NB4 (cell line): ENCODE results near the gene VAT1L.

Experiments used
- DNase-seq: peaks from one replicate; pipeline ENCODE4 v3.0.0; 2010; ENCODE audit warnings: low read depth
- H3K4me3 ChIP-seq: one replicate; pipeline ENCODE4 v1.5.1; 2011; ENCODE audit warnings: mild to moderate bottlenecking, low read depth, low read length, moderate library complexity
- MYC ChIP-seq: IDR thresholded peaks from 2 replicates; pipeline ENCODE4 v1.6.1; 2011; ENCODE audit warnings: low read depth, low read length
- POLR2A ChIP-seq: IDR thresholded peaks from 2 replicates; pipeline ENCODE4 v1.6.1; 2011; ENCODE audit warnings: mild to moderate bottlenecking; ENCODE audit not compliant: insufficient read length; ENCODE audit errors: extremely low read depth
- TF ChIP-seq, protein P1 (sequence below): IDR thresholded peaks from one replicate; pipeline ENCODE4 v1.5.1; 2012; ENCODE audit warnings: low read depth, low read length
- TF ChIP-seq, protein P2 (sequence below): IDR thresholded peaks from 2 replicates; pipeline ENCODE4 v1.6.1; 2011; ENCODE audit warnings: low read depth, low read length

The VAT1L gene

GRCh38 chr16:77896415-77897128 is 108.2 kb downstream of the VAT1L start:
- TF ChIP-seq POLR2A (no peak), MYC (no peak)
- TF ChIP-seq, protein P1, sequence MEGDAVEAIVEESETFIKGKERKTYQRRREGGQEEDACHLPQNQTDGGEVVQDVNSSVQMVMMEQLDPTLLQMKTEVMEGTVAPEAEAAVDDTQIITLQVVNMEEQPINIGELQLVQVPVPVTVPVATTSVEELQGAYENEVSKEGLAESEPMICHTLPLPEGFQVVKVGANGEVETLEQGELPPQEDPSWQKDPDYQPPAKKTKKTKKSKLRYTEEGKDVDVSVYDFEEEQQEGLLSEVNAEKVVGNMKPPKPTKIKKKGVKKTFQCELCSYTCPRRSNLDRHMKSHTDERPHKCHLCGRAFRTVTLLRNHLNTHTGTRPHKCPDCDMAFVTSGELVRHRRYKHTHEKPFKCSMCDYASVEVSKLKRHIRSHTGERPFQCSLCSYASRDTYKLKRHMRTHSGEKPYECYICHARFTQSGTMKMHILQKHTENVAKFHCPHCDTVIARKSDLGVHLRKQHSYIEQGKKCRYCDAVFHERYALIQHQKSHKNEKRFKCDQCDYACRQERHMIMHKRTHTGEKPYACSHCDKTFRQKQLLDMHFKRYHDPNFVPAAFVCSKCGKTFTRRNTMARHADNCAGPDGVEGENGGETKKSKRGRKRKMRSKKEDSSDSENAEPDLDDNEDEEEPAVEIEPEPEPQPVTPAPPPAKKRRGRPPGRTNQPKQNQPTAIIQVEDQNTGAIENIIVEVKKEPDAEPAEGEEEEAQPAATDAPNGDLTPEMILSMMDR: no peak
- TF ChIP-seq, protein P2, sequence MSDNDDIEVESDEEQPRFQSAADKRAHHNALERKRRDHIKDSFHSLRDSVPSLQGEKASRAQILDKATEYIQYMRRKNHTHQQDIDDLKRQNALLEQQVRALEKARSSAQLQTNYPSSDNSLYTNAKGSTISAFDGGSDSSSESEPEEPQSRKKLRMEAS: no peak
- H3K4me3 ChIP-seq: no peak overlapping the region
- peak; percentile 23 for DNase-seq

DNA sequence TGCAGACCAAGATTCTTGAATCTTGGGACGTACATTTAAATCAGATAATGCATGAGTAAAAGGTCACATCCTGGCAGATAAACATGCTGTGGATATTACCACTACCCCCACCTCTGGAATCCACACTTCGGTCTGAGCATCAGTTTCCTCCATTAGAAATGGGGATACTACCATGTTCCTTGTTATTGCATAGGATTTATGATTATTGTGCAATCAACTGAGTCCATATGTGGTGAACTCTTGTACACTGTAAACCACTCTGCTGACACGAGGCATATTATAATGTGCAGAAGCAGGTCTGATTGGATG is 108.7 kb downstream of the VAT1L start:
- TF ChIP-seq, protein P1: no peak
- TF ChIP-seq MYC (no peak), POLR2A (no peak)
- TF ChIP-seq, protein P2: no peak
- DNase-seq: peak; percentile 42
- no peak overlapping the region for H3K4me3 ChIP-seq

- no peak overlapping the region for H3K4me3 ChIP-seq
- TF ChIP-seq, protein P2: no peak
- TF ChIP-seq, protein P1: no peak
- TF ChIP-seq MYC (no peak), POLR2A (no peak)
- no peak for DNase-seq
Observed at GRCh38 chr16:77897831-77898605, 109.7 kb downstream of the VAT1L start.

- TF ChIP-seq, protein P2: no peak
- TF ChIP-seq, protein P1: no peak
- no peak for TF ChIP-seq POLR2A
- no peak for TF ChIP-seq MYC
- H3K4me3 ChIP-seq: no peak overlapping the region
- DNase-seq: no peak
Observed at GRCh38 chr16:77898671-77899211, 110.4 kb downstream of the VAT1L start.

GRCh38 chr16:77899416-77899815 is 111.1 kb downstream of the VAT1L start:
- H3K4me3 ChIP-seq: no peak overlapping the region
- no peak for DNase-seq
- TF ChIP-seq, protein P1: no peak
- TF ChIP-seq MYC (no peak), POLR2A (no peak)
- TF ChIP-seq, protein P2: no peak
